ENCODE results near the gene POLR1F. TPM values are rescaled to one million over a fixed set of nuclear protein-coding genes. Genes with fewer than 3 reads are reported as not detected.
"Not testable (repeated sequence)": the region's sequence is repeated elsewhere in the genome, so short reads cannot be mapped to it uniquely, and the experiment has no call there.

POLR1F gene
- total RNA-seq, 3 donors from 2014 or later, result 38.7 to 43.4 (median 38.9) TPM

GRCh38 chr7:19698331-19698730 lies 10.5 kb downstream of the POLR1F start:
- DNase-seq, result no peak
- no peak for ATAC-seq
- Mint-ChIP-seq H3K27me3 (ENCODE audit: low read depth) (no peaks in the 10 kb centered on the region), H3K4me1 (ENCODE audit: low read depth) (no peaks in the 10 kb centered on the region), H3K4me3 (no peak overlapping the region), H3K9me3 (no peaks in the 10 kb centered on the region), H3K36me3 (ENCODE audit: insufficient read depth) (peaks cover 31% of the 10 kb centered on the region)

DNA sequence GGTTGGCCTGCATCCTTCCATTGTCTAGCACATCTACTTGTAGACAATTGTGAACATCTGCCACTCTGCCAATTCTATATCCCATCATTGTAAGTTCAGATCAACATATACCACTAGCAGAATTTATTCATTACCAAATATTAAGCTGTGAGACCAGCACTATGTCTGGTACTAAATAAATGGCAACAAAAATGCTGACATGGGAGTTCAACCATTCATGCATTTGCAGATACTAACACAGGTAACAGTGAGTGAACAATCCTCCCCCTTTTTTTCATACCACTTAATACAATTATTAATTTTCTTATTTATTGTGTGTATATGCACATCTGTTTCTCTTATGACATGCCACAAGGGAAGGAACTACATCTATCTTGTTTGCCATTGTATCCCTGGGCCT lies 11.9 kb downstream of the POLR1F start:
- no peaks in the 10 kb centered on the region for H3K27me3 Mint-ChIP-seq (ENCODE audit: low read depth)
- ATAC-seq (no peak), DNase-seq (no peak)
- no peaks in the 10 kb centered on the region for H3K9me3 Mint-ChIP-seq
- H3K4me3 Mint-ChIP-seq, result no peak overlapping the region
- H3K36me3 Mint-ChIP-seq (ENCODE audit: insufficient read depth), result peaks cover 22% of the 10 kb centered on the region
- H3K4me1 Mint-ChIP-seq (ENCODE audit: low read depth), result no peaks in the 10 kb centered on the region

- DNase-seq, result no peak
- no peak for ATAC-seq
- Mint-ChIP-seq H3K27me3 (ENCODE audit: low read depth) (no peaks in the 10 kb centered on the region), H3K4me1 (ENCODE audit: low read depth) (no peaks in the 10 kb centered on the region), H3K4me3 (no peak overlapping the region), H3K36me3 (ENCODE audit: insufficient read depth) (peaks cover 4% of the 10 kb centered on the region), H3K9me3 (no peaks in the 10 kb centered on the region)
Observed at GRCh38 chr7:19692111-19692828, 16.6 kb downstream of the POLR1F start.

GRCh38 chr7:19690736-19691135 lies 18.1 kb downstream of the POLR1F start:
- no peaks in the 10 kb centered on the region for H3K9me3 Mint-ChIP-seq
- DNase-seq (no peak), ATAC-seq (no peak)
- H3K4me1 Mint-ChIP-seq (ENCODE audit: low read depth), result no peaks in the 10 kb centered on the region
- no peak overlapping the region for H3K4me3 Mint-ChIP-seq
- no peaks in the 10 kb centered on the region for H3K36me3 Mint-ChIP-seq (ENCODE audit: insufficient read depth)
- H3K27me3 Mint-ChIP-seq (ENCODE audit: low read depth), result no peaks in the 10 kb centered on the region

- not testable (repeated sequence) for H3K36me3 Mint-ChIP-seq (ENCODE audit: insufficient read depth); H3K9me3 Mint-ChIP-seq
Observed at GRCh38 chr7:19689130-19689529, 19.7 kb downstream of the POLR1F start.

GRCh38 chr7:19681596-19681995 lies 27.2 kb downstream of the POLR1F start:
- H3K9me3 Mint-ChIP-seq, result peaks cover 4% of the 10 kb centered on the region
- no peaks in the 10 kb centered on the region for H3K27me3 Mint-ChIP-seq (ENCODE audit: low read depth)
- no peak for DNase-seq
- H3K4me1 Mint-ChIP-seq (ENCODE audit: low read depth), result no peaks in the 10 kb centered on the region
- no peaks in the 10 kb centered on the region for H3K36me3 Mint-ChIP-seq (ENCODE audit: insufficient read depth)
- ATAC-seq, result no peak
- H3K4me3 Mint-ChIP-seq, result no peak overlapping the region

More at GRCh38 chr7:19689130-19689529, 19.7 kb downstream of the POLR1F start:
- H3K4me1 Mint-ChIP-seq (ENCODE audit: low read depth); DNase-seq; ATAC-seq; H3K27me3 Mint-ChIP-seq (ENCODE audit: low read depth); H3K4me3 Mint-ChIP-seq: not testable (repeated sequence)

DNA sequence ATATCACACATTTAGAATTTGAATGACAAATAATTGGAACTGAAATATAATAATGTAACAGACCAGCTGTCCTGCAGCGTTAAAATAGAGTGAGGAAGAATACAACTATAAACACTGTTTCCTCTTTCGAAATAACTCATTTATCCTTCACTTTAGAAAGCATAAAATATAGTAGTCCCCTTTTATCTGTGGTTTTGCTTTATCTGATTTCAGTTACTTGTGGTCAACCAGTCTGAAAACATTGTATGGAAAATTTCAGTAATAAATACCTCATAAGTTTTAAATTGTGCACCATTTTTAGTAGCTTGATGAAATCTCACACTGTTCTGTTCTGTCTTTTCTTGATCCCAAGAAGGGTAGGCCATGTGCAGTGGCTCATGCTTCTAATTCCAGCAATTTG lies 31.7 kb downstream of the POLR1F start:
- Mint-ChIP-seq H3K36me3 (ENCODE audit: insufficient read depth) (no peaks in the 10 kb centered on the region), H3K4me1 (ENCODE audit: low read depth) (no peaks in the 10 kb centered on the region), H3K9me3 (peaks cover under 1% of the 10 kb centered on the region), H3K27me3 (ENCODE audit: low read depth) (no peaks in the 10 kb centered on the region), H3K4me3 (no peak overlapping the region)
- no peak for ATAC-seq
- DNase-seq, result no peak

- ATAC-seq (no peak), DNase-seq (no peak)
- Mint-ChIP-seq H3K27me3 (ENCODE audit: low read depth) (no peaks in the 10 kb centered on the region), H3K36me3 (ENCODE audit: insufficient read depth) (no peaks in the 10 kb centered on the region), H3K4me3 (no peak overlapping the region), H3K4me1 (ENCODE audit: low read depth) (no peaks in the 10 kb centered on the region), H3K9me3 (no peaks in the 10 kb centered on the region)
Observed at GRCh38 chr7:19675816-19676215, 33.0 kb downstream of the POLR1F start.

GRCh38 chr7:19674266-19674960 lies 34.4 kb downstream of the POLR1F start:
- DNase-seq (no peak), ATAC-seq (no peak)
- H3K27me3 Mint-ChIP-seq (ENCODE audit: low read depth), result no peaks in the 10 kb centered on the region
- no peaks in the 10 kb centered on the region for H3K9me3 Mint-ChIP-seq
- no peaks in the 10 kb centered on the region for H3K36me3 Mint-ChIP-seq (ENCODE audit: insufficient read depth)
- no peaks in the 10 kb centered on the region for H3K4me1 Mint-ChIP-seq (ENCODE audit: low read depth)
- no peak overlapping the region for H3K4me3 Mint-ChIP-seq

GRCh38 chr7:19670806-19671205 lies 38.0 kb downstream of the POLR1F start:
- no peak overlapping the region for H3K4me3 Mint-ChIP-seq

GRCh38 chr7:19665399-19666008 lies 43.3 kb downstream of the POLR1F start:
- H3K27me3 Mint-ChIP-seq (ENCODE audit: low read depth), result peaks cover 2% of the 10 kb centered on the region
- no peak overlapping the region for H3K4me3 Mint-ChIP-seq
- no peaks in the 10 kb centered on the region for H3K36me3 Mint-ChIP-seq (ENCODE audit: insufficient read depth)
- ATAC-seq (no peak), DNase-seq (no peak)
- H3K9me3 Mint-ChIP-seq, result no peaks in the 10 kb centered on the region
- peaks cover 6% of the 10 kb centered on the region for H3K4me1 Mint-ChIP-seq (ENCODE audit: low read depth)

More at GRCh38 chr7:19670806-19671205, 38.0 kb downstream of the POLR1F start:
- ATAC-seq (no peak), DNase-seq (no peak)
- Mint-ChIP-seq H3K9me3 (no peaks in the 10 kb centered on the region), H3K4me1 (ENCODE audit: low read depth) (no peaks in the 10 kb centered on the region), H3K27me3 (ENCODE audit: low read depth) (no peaks in the 10 kb centered on the region), H3K36me3 (ENCODE audit: insufficient read depth) (no peaks in the 10 kb centered on the region)

- DNase-seq (no peak), ATAC-seq (no peak)
- H3K36me3 Mint-ChIP-seq (ENCODE audit: insufficient read depth), result no peaks in the 10 kb centered on the region
- peaks cover 6% of the 10 kb centered on the region for H3K4me1 Mint-ChIP-seq (ENCODE audit: low read depth)
- H3K4me3 Mint-ChIP-seq, result no peak overlapping the region
- no peaks in the 10 kb centered on the region for H3K9me3 Mint-ChIP-seq
- H3K27me3 Mint-ChIP-seq (ENCODE audit: low read depth), result peaks cover 6% of the 10 kb centered on the region
Observed at GRCh38 chr7:19663816-19664462, 44.9 kb downstream of the POLR1F start.

GRCh38 chr7:19648791-19649190 lies 60.0 kb downstream of the POLR1F start:
- ATAC-seq, result no peak
- no peak for DNase-seq
- no peak overlapping the region for H3K4me3 Mint-ChIP-seq
- peaks cover 8% of the 10 kb centered on the region for H3K27me3 Mint-ChIP-seq (ENCODE audit: low read depth)
- H3K9me3 Mint-ChIP-seq, result peaks cover 18% of the 10 kb centered on the region
- H3K4me1 Mint-ChIP-seq (ENCODE audit: low read depth), result no peaks in the 10 kb centered on the region
- no peaks in the 10 kb centered on the region for H3K36me3 Mint-ChIP-seq (ENCODE audit: insufficient read depth)

Data from activated T-cell treated with anti-CD3 and anti-CD28 coated beads, Interleukin-2, amount 50 U/mL, for 4 hours (primary cell).